Measurements from ENCODE around the gene OR11A1. TPM values are rescaled to one million over a fixed set of nuclear protein-coding genes. Genes with fewer than 3 reads are reported as not detected.

Gene OR11A1
- total RNA-seq, 6 experiments from 2014 or later, result not detected

DNA sequence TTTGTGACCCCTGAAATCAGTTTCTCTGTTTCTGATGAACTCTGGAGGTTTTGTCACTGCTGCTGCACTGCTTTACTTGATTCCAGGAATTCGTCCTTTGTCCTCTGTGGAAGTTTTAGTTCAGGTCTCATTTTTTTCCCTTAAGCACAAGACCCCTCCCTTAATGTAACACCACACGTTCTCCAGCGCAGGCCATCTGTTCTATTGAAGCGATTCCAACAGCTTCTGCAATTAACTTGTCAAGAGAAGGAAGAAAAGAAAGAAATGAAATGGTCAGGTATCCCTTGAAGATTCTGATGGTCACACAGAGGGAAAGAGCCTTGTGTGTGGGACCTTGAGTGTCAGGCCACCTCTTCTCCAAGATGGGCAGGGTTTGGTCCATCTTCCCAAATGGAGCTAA lies 38.7 kb upstream of the OR11A1 start:
- DNase-seq, result no peak
- H3K4me1 Mint-ChIP-seq (ENCODE audit: low read depth), result no peaks in the 10 kb centered on the region
- H3K27me3 Mint-ChIP-seq (ENCODE audit: insufficient read depth), result no peaks in the 10 kb centered on the region; the same call in 1 of the 2 replicates
- H3K4me3 Mint-ChIP-seq, result no peak overlapping the region
- H3K36me3 Mint-ChIP-seq (ENCODE audit: low read depth), result peaks cover 3% of the 10 kb centered on the region; the same call in 1 of the 2 replicates
- H3K27ac Mint-ChIP-seq, result no peak overlapping the region
- peaks cover 28% of the 10 kb centered on the region for H3K9me3 Mint-ChIP-seq
- no peak for TF ChIP-seq CTCF (IDR thresholded peaks at IDR 0.05)

GRCh38 chr6:29494131-29494530 lies 37.3 kb upstream of the OR11A1 start:
- H3K36me3 Mint-ChIP-seq (ENCODE audit: low read depth), result peaks cover 3% of the 10 kb centered on the region; the same call in 1 of the 2 replicates
- no peak overlapping the region for H3K4me3 Mint-ChIP-seq
- H3K27ac Mint-ChIP-seq, result no peak overlapping the region
- H3K27me3 Mint-ChIP-seq (ENCODE audit: insufficient read depth), result no peaks in the 10 kb centered on the region; the same call in 1 of the 2 replicates
- no peak for TF ChIP-seq CTCF (IDR thresholded peaks at IDR 0.05)
- DNase-seq, result no peak
- H3K9me3 Mint-ChIP-seq, result peaks cover 32% of the 10 kb centered on the region
- no peaks in the 10 kb centered on the region for H3K4me1 Mint-ChIP-seq (ENCODE audit: low read depth)

DNA sequence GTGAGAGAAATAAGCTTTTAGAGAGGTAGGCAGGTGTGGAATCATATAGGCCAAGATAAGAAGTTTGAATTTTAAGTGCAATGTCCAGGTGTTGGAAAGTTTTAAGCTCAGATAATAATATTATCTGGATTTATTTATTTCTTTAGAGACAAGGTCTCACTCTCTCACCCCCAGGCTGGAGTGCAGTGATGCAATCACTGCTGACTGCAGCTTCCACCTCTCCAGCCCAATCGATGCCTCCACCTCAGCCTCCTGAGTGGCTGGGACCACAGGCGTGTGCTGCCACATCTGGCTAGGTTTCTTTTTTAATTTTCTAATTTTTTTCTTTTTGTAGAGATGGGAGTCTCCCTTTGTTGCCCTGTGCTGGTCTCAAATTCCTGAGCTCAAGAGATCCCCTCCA lies 36.4 kb upstream of the OR11A1 start:
- H3K4me3 Mint-ChIP-seq, result no peak overlapping the region
- peaks cover 3% of the 10 kb centered on the region; the same call in 1 of the 2 replicates for H3K36me3 Mint-ChIP-seq (ENCODE audit: low read depth)
- no peak for TF ChIP-seq CTCF (IDR thresholded peaks at IDR 0.05)
- H3K9me3 Mint-ChIP-seq, result peaks cover 26% of the 10 kb centered on the region
- no peak for DNase-seq
- no peaks in the 10 kb centered on the region for H3K4me1 Mint-ChIP-seq (ENCODE audit: low read depth)
- no peak overlapping the region for H3K27ac Mint-ChIP-seq
- no peaks in the 10 kb centered on the region; the same call in 1 of the 2 replicates for H3K27me3 Mint-ChIP-seq (ENCODE audit: insufficient read depth)

DNA sequence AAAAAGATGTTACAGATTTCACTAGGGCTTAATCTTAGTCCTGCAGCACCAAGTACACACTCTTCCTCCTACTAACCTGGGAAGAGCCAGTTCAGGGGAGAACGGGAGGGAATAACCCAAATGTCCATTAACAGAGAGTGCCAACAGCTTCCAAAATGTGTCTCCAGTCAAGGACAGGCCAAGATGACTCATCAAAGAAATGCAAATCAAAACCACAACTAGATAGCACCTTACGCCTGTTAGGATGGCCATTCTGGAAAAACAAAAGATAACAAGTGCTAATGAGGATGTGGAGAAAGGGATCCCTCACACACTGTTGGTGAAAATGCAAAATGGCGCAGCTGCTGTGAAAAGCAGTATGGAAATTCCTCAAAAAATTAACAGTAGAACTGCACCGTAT lies 34.7 kb upstream of the OR11A1 start:
- Mint-ChIP-seq H3K4me3 (no peak overlapping the region), H3K27me3 (ENCODE audit: insufficient read depth) (no peaks in the 10 kb centered on the region; the same call in 1 of the 2 replicates), H3K36me3 (ENCODE audit: low read depth) (peaks cover 3% of the 10 kb centered on the region; the same call in 1 of the 2 replicates), H3K9me3 (peaks cover 23% of the 10 kb centered on the region), H3K4me1 (ENCODE audit: low read depth) (no peaks in the 10 kb centered on the region), H3K27ac (no peak overlapping the region)
- TF ChIP-seq CTCF (IDR thresholded peaks at IDR 0.05), result no peak
- DNase-seq, result no peak

DNA sequence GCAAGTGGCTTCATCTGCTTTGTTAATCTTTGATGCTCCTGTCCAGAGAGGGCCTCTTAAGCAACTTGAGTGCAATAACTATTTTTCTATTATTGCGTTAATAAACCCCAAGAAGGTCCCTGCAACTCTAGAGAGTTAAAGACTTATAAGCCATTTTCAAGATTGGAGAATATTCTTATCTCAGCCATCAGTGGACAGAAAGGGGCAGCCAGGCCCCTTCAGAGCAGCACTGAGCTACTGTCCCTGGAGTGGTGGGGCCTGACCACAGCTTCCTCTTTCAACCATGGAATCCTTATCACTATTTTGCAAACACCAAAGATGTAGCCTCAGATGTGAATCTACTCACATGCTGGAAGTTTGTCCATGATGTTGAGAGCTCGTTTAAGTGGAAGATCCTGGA lies 33.7 kb upstream of the OR11A1 start:
- Mint-ChIP-seq H3K27me3 (ENCODE audit: insufficient read depth) (no peaks in the 10 kb centered on the region; the same call in 1 of the 2 replicates), H3K36me3 (ENCODE audit: low read depth) (peaks cover 2% of the 10 kb centered on the region; the same call in 1 of the 2 replicates), H3K27ac (no peak overlapping the region), H3K4me3 (no peak overlapping the region), H3K4me1 (ENCODE audit: low read depth) (no peaks in the 10 kb centered on the region), H3K9me3 (peaks cover 26% of the 10 kb centered on the region)
- no peak for DNase-seq
- no peak for TF ChIP-seq CTCF (IDR thresholded peaks at IDR 0.05)

DNA sequence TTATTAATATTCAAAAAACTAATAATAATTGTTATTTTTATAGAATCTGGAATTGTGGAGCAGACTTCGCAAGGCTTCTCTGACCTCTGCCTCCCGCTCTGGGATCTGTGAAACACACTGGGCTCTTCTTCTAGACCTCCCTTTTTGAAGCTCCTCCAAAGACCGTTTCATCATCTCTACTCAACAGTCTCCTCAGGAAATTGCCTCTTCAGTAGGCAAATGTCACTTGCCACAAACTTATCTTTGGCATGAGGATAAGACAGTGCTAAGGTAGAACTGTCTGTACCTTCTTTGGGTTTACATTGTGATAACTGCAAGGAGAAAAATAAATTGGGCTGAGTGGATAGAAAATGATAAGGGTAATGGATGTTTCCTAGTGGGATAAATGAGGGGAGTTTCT lies 33.2 kb upstream of the OR11A1 start:
- Mint-ChIP-seq H3K4me3 (no peak overlapping the region), H3K27ac (no peak overlapping the region), H3K9me3 (peaks cover 22% of the 10 kb centered on the region), H3K36me3 (ENCODE audit: low read depth) (no peaks in the 10 kb centered on the region), H3K27me3 (ENCODE audit: insufficient read depth) (no peaks in the 10 kb centered on the region; the same call in 1 of the 2 replicates), H3K4me1 (ENCODE audit: low read depth) (no peaks in the 10 kb centered on the region)
- no peak for TF ChIP-seq CTCF (IDR thresholded peaks at IDR 0.05)
- no peak for DNase-seq

Data from HFFc6 (cell line).